SK-N-SH (cell line): ENCODE measurements around the gene SLC10A1.

ENCODE experiments used
- CHD2 ChIP-seq: fragments of 150-350 bp; IDR thresholded peaks from 2 replicates; pipeline ENCODE4 v1.6.1; 2018; ENCODE audit warnings: low read length; ENCODE audit not compliant: partially characterized antibody
- GABPA ChIP-seq: IDR thresholded peaks from 2 replicates; pipeline ENCODE4 v1.4.0; 2012; ENCODE audit warnings: low read depth, mild to moderate bottlenecking
- NRF1 ChIP-seq: IDR thresholded peaks from 2 replicates; pipeline ENCODE4 v1.6.1; 2012; ENCODE audit warnings: low read depth, mild to moderate bottlenecking, low read length
- POLR2AphosphoS5 ChIP-seq: IDR thresholded peaks from 2 replicates; pipeline ENCODE4 v1.6.1; 2012; ENCODE audit warnings: low read depth, low read length
- RFX5 ChIP-seq: IDR thresholded peaks from 2 replicates; pipeline ENCODE4 v1.6.1; 2012; ENCODE audit warnings: mild to moderate bottlenecking, improper control_type of control experiment, low read length
- TAF1 ChIP-seq: IDR thresholded peaks from 2 replicates; pipeline ENCODE4 v1.6.1; 2012; ENCODE audit warnings: low read depth, mild to moderate bottlenecking, low read length, moderate library complexity, borderline replicate concordance
- YY1 ChIP-seq: IDR thresholded peaks from 2 replicates; pipeline ENCODE4 v1.4.0; 2012; ENCODE audit warnings: low read depth, mild to moderate bottlenecking
- TF ChIP-seq, protein P1 (sequence below): fragments of 200-600 bp; sonication (generic); IDR thresholded peaks from 2 replicates; pipeline ENCODE4 v1.6.1; 2017; ENCODE audit warnings: antibody characterized with exemption, mild to moderate bottlenecking, moderate library complexity
- TF ChIP-seq, protein P2 (sequence below): IDR thresholded peaks from 2 replicates; pipeline ENCODE4 v1.6.1; 2012; ENCODE audit warnings: mild to moderate bottlenecking, low read depth, low read length, moderate library complexity

- TF ChIP-seq, protein P1, sequence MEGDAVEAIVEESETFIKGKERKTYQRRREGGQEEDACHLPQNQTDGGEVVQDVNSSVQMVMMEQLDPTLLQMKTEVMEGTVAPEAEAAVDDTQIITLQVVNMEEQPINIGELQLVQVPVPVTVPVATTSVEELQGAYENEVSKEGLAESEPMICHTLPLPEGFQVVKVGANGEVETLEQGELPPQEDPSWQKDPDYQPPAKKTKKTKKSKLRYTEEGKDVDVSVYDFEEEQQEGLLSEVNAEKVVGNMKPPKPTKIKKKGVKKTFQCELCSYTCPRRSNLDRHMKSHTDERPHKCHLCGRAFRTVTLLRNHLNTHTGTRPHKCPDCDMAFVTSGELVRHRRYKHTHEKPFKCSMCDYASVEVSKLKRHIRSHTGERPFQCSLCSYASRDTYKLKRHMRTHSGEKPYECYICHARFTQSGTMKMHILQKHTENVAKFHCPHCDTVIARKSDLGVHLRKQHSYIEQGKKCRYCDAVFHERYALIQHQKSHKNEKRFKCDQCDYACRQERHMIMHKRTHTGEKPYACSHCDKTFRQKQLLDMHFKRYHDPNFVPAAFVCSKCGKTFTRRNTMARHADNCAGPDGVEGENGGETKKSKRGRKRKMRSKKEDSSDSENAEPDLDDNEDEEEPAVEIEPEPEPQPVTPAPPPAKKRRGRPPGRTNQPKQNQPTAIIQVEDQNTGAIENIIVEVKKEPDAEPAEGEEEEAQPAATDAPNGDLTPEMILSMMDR: no peak
- TF ChIP-seq TAF1: no peak
- TF ChIP-seq POLR2AphosphoS5: no peak
- TF ChIP-seq YY1: no peak
- TF ChIP-seq NRF1: no peak
- no peak for TF ChIP-seq GABPA
- no peak for TF ChIP-seq CHD2
- TF ChIP-seq, protein P2, sequence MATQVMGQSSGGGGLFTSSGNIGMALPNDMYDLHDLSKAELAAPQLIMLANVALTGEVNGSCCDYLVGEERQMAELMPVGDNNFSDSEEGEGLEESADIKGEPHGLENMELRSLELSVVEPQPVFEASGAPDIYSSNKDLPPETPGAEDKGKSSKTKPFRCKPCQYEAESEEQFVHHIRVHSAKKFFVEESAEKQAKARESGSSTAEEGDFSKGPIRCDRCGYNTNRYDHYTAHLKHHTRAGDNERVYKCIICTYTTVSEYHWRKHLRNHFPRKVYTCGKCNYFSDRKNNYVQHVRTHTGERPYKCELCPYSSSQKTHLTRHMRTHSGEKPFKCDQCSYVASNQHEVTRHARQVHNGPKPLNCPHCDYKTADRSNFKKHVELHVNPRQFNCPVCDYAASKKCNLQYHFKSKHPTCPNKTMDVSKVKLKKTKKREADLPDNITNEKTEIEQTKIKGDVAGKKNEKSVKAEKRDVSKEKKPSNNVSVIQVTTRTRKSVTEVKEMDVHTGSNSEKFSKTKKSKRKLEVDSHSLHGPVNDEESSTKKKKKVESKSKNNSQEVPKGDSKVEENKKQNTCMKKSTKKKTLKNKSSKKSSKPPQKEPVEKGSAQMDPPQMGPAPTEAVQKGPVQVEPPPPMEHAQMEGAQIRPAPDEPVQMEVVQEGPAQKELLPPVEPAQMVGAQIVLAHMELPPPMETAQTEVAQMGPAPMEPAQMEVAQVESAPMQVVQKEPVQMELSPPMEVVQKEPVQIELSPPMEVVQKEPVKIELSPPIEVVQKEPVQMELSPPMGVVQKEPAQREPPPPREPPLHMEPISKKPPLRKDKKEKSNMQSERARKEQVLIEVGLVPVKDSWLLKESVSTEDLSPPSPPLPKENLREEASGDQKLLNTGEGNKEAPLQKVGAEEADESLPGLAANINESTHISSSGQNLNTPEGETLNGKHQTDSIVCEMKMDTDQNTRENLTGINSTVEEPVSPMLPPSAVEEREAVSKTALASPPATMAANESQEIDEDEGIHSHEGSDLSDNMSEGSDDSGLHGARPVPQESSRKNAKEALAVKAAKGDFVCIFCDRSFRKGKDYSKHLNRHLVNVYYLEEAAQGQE: no peak
- no peak for TF ChIP-seq RFX5
Measured at GRCh38 chr14:69845050-69845581, 48.1 kb upstream of the SLC10A1 start.
